ENCODE results near the gene GPSM1. TPM values are rescaled to one million over a fixed set of nuclear protein-coding genes. Genes with fewer than 3 reads are reported as not detected.
A peak's percentile ranks its signal among the peaks of the same experiment; 100 is the strongest.

The GPSM1 gene
- total RNA-seq, 1 donor from 2014 or later: 6.2 TPM

DNA sequence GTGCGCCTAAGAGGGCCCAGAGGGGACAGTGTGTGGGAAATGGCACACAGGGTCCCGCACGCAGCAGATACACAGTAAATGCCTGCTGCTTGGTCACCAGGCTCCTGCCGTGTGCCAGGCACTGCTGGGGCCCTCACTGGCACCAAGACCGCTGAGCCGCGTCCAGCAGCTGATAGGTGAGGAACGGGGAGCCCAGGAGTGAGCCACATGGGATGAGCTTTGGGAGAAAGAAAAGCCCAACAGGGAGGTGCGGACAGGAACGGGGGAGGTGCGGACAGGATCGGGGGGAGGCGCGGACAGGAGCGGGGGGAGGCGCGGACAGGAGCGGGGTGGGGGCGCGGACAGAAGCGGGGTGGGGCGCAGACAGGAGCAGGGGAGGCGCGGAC lies 16.5 kb downstream of the GPSM1 start:
- TF ChIP-seq EZH2 (IDR thresholded peaks at IDR 0.05) (no peak), EZH2phosphoT487 (IDR thresholded peaks at IDR 0.05) (no peak)
- TF ChIP-seq, protein P1, sequence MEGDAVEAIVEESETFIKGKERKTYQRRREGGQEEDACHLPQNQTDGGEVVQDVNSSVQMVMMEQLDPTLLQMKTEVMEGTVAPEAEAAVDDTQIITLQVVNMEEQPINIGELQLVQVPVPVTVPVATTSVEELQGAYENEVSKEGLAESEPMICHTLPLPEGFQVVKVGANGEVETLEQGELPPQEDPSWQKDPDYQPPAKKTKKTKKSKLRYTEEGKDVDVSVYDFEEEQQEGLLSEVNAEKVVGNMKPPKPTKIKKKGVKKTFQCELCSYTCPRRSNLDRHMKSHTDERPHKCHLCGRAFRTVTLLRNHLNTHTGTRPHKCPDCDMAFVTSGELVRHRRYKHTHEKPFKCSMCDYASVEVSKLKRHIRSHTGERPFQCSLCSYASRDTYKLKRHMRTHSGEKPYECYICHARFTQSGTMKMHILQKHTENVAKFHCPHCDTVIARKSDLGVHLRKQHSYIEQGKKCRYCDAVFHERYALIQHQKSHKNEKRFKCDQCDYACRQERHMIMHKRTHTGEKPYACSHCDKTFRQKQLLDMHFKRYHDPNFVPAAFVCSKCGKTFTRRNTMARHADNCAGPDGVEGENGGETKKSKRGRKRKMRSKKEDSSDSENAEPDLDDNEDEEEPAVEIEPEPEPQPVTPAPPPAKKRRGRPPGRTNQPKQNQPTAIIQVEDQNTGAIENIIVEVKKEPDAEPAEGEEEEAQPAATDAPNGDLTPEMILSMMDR (IDR thresholded peaks at IDR 0.05): no peak
- no peak overlapping the region for H3K27ac ChIP-seq

GRCh38 chr9:136344544-136345280 lies 17.4 kb downstream of the GPSM1 start:
- Mint-ChIP-seq H3K4me1 (peaks cover 12% of the 10 kb centered on the region), H3K36me3 (no peaks in the 10 kb centered on the region), H3K27ac (peak overlapping the region; percentile 4), H3K27me3 (ENCODE audit: insufficient read depth, low read depth) (peaks cover 8% of the 10 kb centered on the region), H3K4me3 (peak overlapping the region; percentile 46), H3K9me3 (no peaks in the 10 kb centered on the region)
- Histone ChIP-seq H3K4me2 (no peak overlapping the region), H3K4me1 (peaks cover 24% of the 10 kb centered on the region), H3K27me3 (no peaks in the 10 kb centered on the region), H3K9me3 (ENCODE audit: low read depth) (no peaks in the 10 kb centered on the region), H3K36me3 (no peaks in the 10 kb centered on the region), H3K79me2 (ENCODE audit: low read depth) (no peaks in the 10 kb centered on the region), H4K20me1 (ENCODE audit: low read depth) (peaks cover 10% of the 10 kb centered on the region), H3K27ac (no peak overlapping the region), H3K4me3 (no peak overlapping the region), H2AFZ (replicated peaks) (no peak overlapping the region), H3F3A (ENCODE audit: low read depth) (peaks cover 28% of the 10 kb centered on the region), H3K9ac (no peak overlapping the region)
- no peak for DNase-seq (ENCODE audit: low spot score)
- TF ChIP-seq, protein P1 (IDR thresholded peaks at IDR 0.05): no peak
- TF ChIP-seq EZH2 (IDR thresholded peaks at IDR 0.05) (no peak), EZH2phosphoT487 (IDR thresholded peaks at IDR 0.05) (no peak)

More for the DNA sequence above, 16.5 kb downstream of the GPSM1 start:
- no peak overlapping the region for H3K9ac ChIP-seq
- peaks cover 8% of the 10 kb centered on the region for H3K27me3 Mint-ChIP-seq (ENCODE audit: insufficient read depth, low read depth)
- H3K9me3 Mint-ChIP-seq: no peaks in the 10 kb centered on the region
- peaks cover 24% of the 10 kb centered on the region for H3K4me1 ChIP-seq
- no peak overlapping the region for H2AFZ ChIP-seq (replicated peaks)
- no peak overlapping the region for H3K27ac Mint-ChIP-seq
- peaks cover 17% of the 10 kb centered on the region for H4K20me1 ChIP-seq (ENCODE audit: low read depth)
- H3K4me2 ChIP-seq: no peak overlapping the region
- H3K4me3 Mint-ChIP-seq: no peak overlapping the region
- H3F3A ChIP-seq (ENCODE audit: low read depth): peaks cover 35% of the 10 kb centered on the region
- H3K27me3 ChIP-seq: no peaks in the 10 kb centered on the region
- peaks cover 17% of the 10 kb centered on the region for H3K4me1 Mint-ChIP-seq
- H3K4me3 ChIP-seq: no peak overlapping the region
- no peak for DNase-seq (ENCODE audit: low spot score)
- no peaks in the 10 kb centered on the region for H3K79me2 ChIP-seq (ENCODE audit: low read depth)
- no peaks in the 10 kb centered on the region for H3K36me3 Mint-ChIP-seq
- H3K9me3 ChIP-seq (ENCODE audit: low read depth): no peaks in the 10 kb centered on the region
- H3K36me3 ChIP-seq: no peaks in the 10 kb centered on the region

GRCh38 chr9:136345281-136346156 lies 18.2 kb downstream of the GPSM1 start:
- Mint-ChIP-seq H3K4me1 (peaks cover 12% of the 10 kb centered on the region), H3K4me3 (no peak overlapping the region), H3K27ac (no peak overlapping the region), H3K36me3 (no peaks in the 10 kb centered on the region), H3K27me3 (ENCODE audit: insufficient read depth, low read depth) (peaks cover 6% of the 10 kb centered on the region), H3K9me3 (no peaks in the 10 kb centered on the region)
- Histone ChIP-seq H3K4me3 (no peak overlapping the region), H3K79me2 (ENCODE audit: low read depth) (no peaks in the 10 kb centered on the region), H3K36me3 (no peaks in the 10 kb centered on the region), H3K9ac (peak overlapping the region; percentile 37), H3K27me3 (no peaks in the 10 kb centered on the region), H4K20me1 (ENCODE audit: low read depth) (peaks cover 8% of the 10 kb centered on the region), H3K27ac (no peak overlapping the region), H3K4me2 (peak overlapping the region; percentile 22), H3F3A (ENCODE audit: low read depth) (peaks cover 28% of the 10 kb centered on the region), H3K4me1 (peaks cover 24% of the 10 kb centered on the region), H3K9me3 (ENCODE audit: low read depth) (no peaks in the 10 kb centered on the region), H2AFZ (replicated peaks) (no peak overlapping the region)
- DNase-seq (ENCODE audit: low spot score): peak; percentile 81
- TF ChIP-seq, protein P1 (IDR thresholded peaks at IDR 0.05): peak; percentile 56
- TF ChIP-seq EZH2 (IDR thresholded peaks at IDR 0.05): no peak
